Measurements from ENCODE around the gene FHAD1.
"Not testable (repeated sequence)": the region's sequence is repeated elsewhere in the genome, so short reads cannot be mapped to it uniquely, and the experiment has no call there.

The FHAD1 gene

GRCh38 chr1:15305468-15305770 is 58.4 kb downstream of the FHAD1 start:
- DNase-seq (ENCODE audit: low read depth, low spot score), result no peak

- not testable (repeated sequence) for DNase-seq (ENCODE audit: low read depth, low spot score)
These were observed 59.3 kb downstream of the FHAD1 start for GRCh38 chr1:15306352-15306751.

GRCh38 chr1:15308135-15308534 is 61.1 kb downstream of the FHAD1 start:
- no peak for DNase-seq (ENCODE audit: low read depth, low spot score)

GRCh38 chr1:15308621-15309027 is 61.6 kb downstream of the FHAD1 start:
- no peak for DNase-seq (ENCODE audit: low read depth, low spot score)

- no peak for DNase-seq (ENCODE audit: low read depth, low spot score)
These were observed 62.7 kb downstream of the FHAD1 start for GRCh38 chr1:15309687-15310086.

- DNase-seq (ENCODE audit: low read depth, low spot score), result no peak
These were observed 63.5 kb downstream of the FHAD1 start for GRCh38 chr1:15310544-15310943.

- no peak for DNase-seq (ENCODE audit: low read depth, low spot score)
These were observed 64.2 kb downstream of the FHAD1 start for GRCh38 chr1:15311122-15311822.

- DNase-seq (ENCODE audit: low read depth, low spot score), result no peak
These were observed 64.9 kb downstream of the FHAD1 start for GRCh38 chr1:15311880-15312279.

- no peak for DNase-seq (ENCODE audit: low read depth, low spot score)
These were observed 65.8 kb downstream of the FHAD1 start for GRCh38 chr1:15312626-15313411.

- DNase-seq (ENCODE audit: low read depth, low spot score), result no peak
These were observed 67.6 kb downstream of the FHAD1 start for GRCh38 chr1:15314328-15315281.

GRCh38 chr1:15315815-15316214 is 68.8 kb downstream of the FHAD1 start:
- no peak for DNase-seq (ENCODE audit: low read depth, low spot score)

- no peak for DNase-seq (ENCODE audit: low read depth, low spot score)
These were observed 69.5 kb downstream of the FHAD1 start for GRCh38 chr1:15316510-15316909.

- DNase-seq (ENCODE audit: low read depth, low spot score), result no peak
These were observed 73.2 kb downstream of the FHAD1 start for GRCh38 chr1:15320267-15320666.

- no peak for DNase-seq (ENCODE audit: low read depth, low spot score)
These were observed 74.6 kb downstream of the FHAD1 start for GRCh38 chr1:15321601-15322000.

- DNase-seq (ENCODE audit: low read depth, low spot score), result no peak
These were observed 75.8 kb downstream of the FHAD1 start for GRCh38 chr1:15322648-15323350.

GRCh38 chr1:15323351-15323988 is 76.4 kb downstream of the FHAD1 start:
- peak; percentile 23 for DNase-seq (ENCODE audit: low read depth, low spot score)

- no peak for DNase-seq (ENCODE audit: low read depth, low spot score)
These were observed 77.2 kb downstream of the FHAD1 start for GRCh38 chr1:15323989-15324868.

GRCh38 chr1:15324869-15325335 is 77.9 kb downstream of the FHAD1 start:
- DNase-seq (ENCODE audit: low read depth, low spot score), result no peak

GRCh38 chr1:15325375-15326085 is 78.5 kb downstream of the FHAD1 start:
- no peak for DNase-seq (ENCODE audit: low read depth, low spot score)
